TTC549 (cell line): ENCODE measurements around the gene HOXA7.

Experiments
- FAIRE-seq: peaks from 2 replicates; lab custom pipeline; 2012; peaks lifted over from hg19 to GRCh38; lab: Jason Lieb, UNC

The HOXA7 gene

GRCh38 chr7:27147199-27148030, 9.1 kb downstream of the HOXA7 start, which contains the start of gene HOXA6:
HOXA6 (minus strand) TSS chr7:27147774; CDS start chr7:27147749, 25 bp downstream.
- FAIRE-seq, result no peak

GRCh38 chr7:27146491-27147198, 9.8 kb downstream of the HOXA7 start:
- no peak for FAIRE-seq

GRCh38 chr7:27145914-27146412, 10.5 kb downstream of the HOXA7 start:
- FAIRE-seq, result no peak

GRCh38 chr7:27145165-27145913, 11.1 kb downstream of the HOXA7 start:
- FAIRE-seq, result no peak

GRCh38 chr7:27144781-27145164, 11.7 kb downstream of the HOXA7 start:
- no peak for FAIRE-seq

GRCh38 chr7:27143950-27144780, 12.3 kb downstream of the HOXA7 start:
- no peak for FAIRE-seq

GRCh38 chr7:27143023-27143949, 13.2 kb downstream of the HOXA7 start, which contains the start of gene HOXA5:
HOXA5 (minus strand) TSS chr7:27143681; CDS start chr7:27143607, 74 bp downstream.
- FAIRE-seq, result no peak

GRCh38 chr7:27142580-27143022, 13.9 kb downstream of the HOXA7 start:
- no peak for FAIRE-seq

GRCh38 chr7:27141923-27142579, 14.4 kb downstream of the HOXA7 start:
- FAIRE-seq, result no peak

- no peak for FAIRE-seq
These were observed 15.1 kb downstream of the HOXA7 start for GRCh38 chr7:27141137-27141922.

GRCh38 chr7:27140126-27140857, 16.2 kb downstream of the HOXA7 start:
- FAIRE-seq, result no peak

GRCh38 chr7:27139334-27140125, 16.9 kb downstream of the HOXA7 start:
- no peak for FAIRE-seq

GRCh38 chr7:27138985-27139333, 17.5 kb downstream of the HOXA7 start:
- no peak for FAIRE-seq

GRCh38 chr7:27138472-27138871, 18.0 kb downstream of the HOXA7 start:
- no peak for FAIRE-seq

- no peak for FAIRE-seq
These were observed 18.7 kb downstream of the HOXA7 start for GRCh38 chr7:27137640-27138315.

GRCh38 chr7:27134392-27134791, 22.1 kb downstream of the HOXA7 start:
- FAIRE-seq, result no peak
